K562 (cell line): Measurements from ENCODE around the gene TGM5. TPM values are rescaled to one million over a fixed set of nuclear protein-coding genes. Genes with fewer than 3 reads are reported as not detected.

Source experiments
- ATAC-seq: fragments of 200-7000 bp; cut with Tn5 transposase; 3 replicates; pipeline ENCODE4 v1.9.1; 2020; ENCODE audit warnings: moderate library complexity
- BruUV-seq: library from RNA; stranded (reverse); fragments of 400-500 nt; replicated peaks from 2 replicates; lab custom pipeline; 2021; lab: Mats Ljungman, UMichigan
- CTCF ChIA-PET: fragments of 300-600 bp; formaldehyde crosslinking; extraction: SDS; loops from one replicate; lab custom pipeline; 2021; ENCODE audit warnings: low intra/inter-chr PET ratio; lab: Yijun Ruan, JAX
- POLR2A ChIA-PET: fragments of 300-600, 350-650 bp; sonication (Branson Sonifier 250); formaldehyde crosslinking; extraction: SDS; loops from one replicate; lab custom pipeline; 2021; ENCODE audit warnings: antibody characterized with exemption, inconsistent platforms; lab: Yijun Ruan, JAX
- DNase-seq, 4 experiments: peaks; one replicate each; pipeline versions ENCODE4 v3.0.0 to v3.0.0-alpha.2; 2011 to 2018; ENCODE audit warnings: low spot score in 3 of 4, mixed read lengths in 3 of 4; ENCODE audit errors: extremely low read depth in 1 of 4
- FAIRE-seq: peaks from 2 replicates; lab custom pipeline; 2011; peaks lifted over from hg19 to GRCh38; lab: Jason Lieb, UNC
- H2AFZ ChIP-seq: 2 replicates; pipeline ENCODE4 v1.6.0; 2011; ENCODE audit warnings: low read depth, low read length, control low read depth, inconsistent platforms
- H3K27ac ChIP-seq: fragments of 200-600 bp; 3 replicates; pipeline ENCODE4 v1.8.0; 2011; ENCODE audit warnings: low read depth, mild to moderate bottlenecking, control low read depth, inconsistent platforms, low read length, moderate library complexity, mixed read lengths; ENCODE audit errors: extremely low read depth
- H3K27me3 ChIP-seq, 2 experiments: fragments of 300-600 bp in 1 of 2; 2 replicates in 1 of 2; 3 replicates in 1 of 2; pipeline versions ENCODE4 v1.6.0 to v1.8.0; 2011; ENCODE audit warnings: inconsistent platforms in 2 of 2, low read length in 2 of 2, mild to moderate bottlenecking in 1 of 2, mixed read lengths in 1 of 2, moderate library complexity in 1 of 2; ENCODE audit not compliant: control insufficient read depth in 2 of 2, insufficient read depth in 2 of 2
- H3K36me3 ChIP-seq: fragments of 300-600 bp; 3 replicates; pipeline ENCODE4 v1.8.0; 2011; ENCODE audit warnings: mild to moderate bottlenecking, low read length, inconsistent platforms; ENCODE audit not compliant: control insufficient read depth, insufficient read depth
- H3K4me1 ChIP-seq, 2 experiments: fragments of 200-600 bp in 1 of 2; replicated peaks in 1 of 2; 2 replicates in 1 of 2; 3 replicates in 1 of 2; pipeline versions ENCODE4 v1.5.1 to v1.8.0; 2011; ENCODE audit warnings: inconsistent platforms in 2 of 2, low read length in 2 of 2, mild to moderate bottlenecking in 1 of 2, mixed read lengths in 1 of 2, moderate library complexity in 1 of 2; ENCODE audit not compliant: control insufficient read depth in 2 of 2, insufficient read depth in 2 of 2
- H3K4me2 ChIP-seq: 2 replicates; pipeline ENCODE4 v1.6.1; 2011; ENCODE audit warnings: low read length, control low read depth, inconsistent platforms, mixed read lengths; ENCODE audit not compliant: insufficient read depth
- H3K4me3 ChIP-seq: fragments of 200-600 bp; sonication (generic), shearing (Covaris generic); 2 replicates; pipeline ENCODE4 v1.5.1; 2016; ENCODE audit warnings: control low read depth, inconsistent platforms
- H3K79me2 ChIP-seq: fragments of 200-600 bp; 3 replicates; pipeline ENCODE4 v1.8.0; 2011; ENCODE audit warnings: low read length, inconsistent platforms; ENCODE audit not compliant: control insufficient read depth, insufficient read depth
- H3K9ac ChIP-seq, 2 experiments: 2 replicates each; pipeline versions ENCODE4 v1.6.0 to v1.6.1; 2011; ENCODE audit warnings: low read depth in 2 of 2, low read length in 2 of 2, control low read depth in 1 of 2, inconsistent platforms in 1 of 2, mild to moderate bottlenecking in 1 of 2, mixed read lengths in 1 of 2; ENCODE audit not compliant: insufficient read depth in 1 of 2
- H3K9me1 ChIP-seq: one replicate; pipeline ENCODE4 v1.6.0; 2011; ENCODE audit warnings: inconsistent platforms, mild to moderate bottlenecking, low read length, moderate library complexity; ENCODE audit not compliant: control insufficient read depth, insufficient read depth
- H3K9me3 ChIP-seq: replicated peaks from 2 replicates; pipeline ENCODE4 v1.5.1; 2011; ENCODE audit warnings: low read depth, low read length, inconsistent platforms; ENCODE audit not compliant: control insufficient read depth, insufficient read depth
- H4K20me1 ChIP-seq: replicated peaks from 2 replicates; pipeline ENCODE4 v1.6.1; 2011; ENCODE audit warnings: low read length, inconsistent platforms, mixed read lengths; ENCODE audit not compliant: control insufficient read depth, insufficient read depth
- KAT2B ChIP-seq: IDR thresholded peaks from one replicate; pipeline ENCODE4 v1.6.1; 2012; ENCODE audit warnings: low read depth, mild to moderate bottlenecking, control low read depth, inconsistent platforms, low read length, moderate library complexity
- POLR2A ChIP-seq: fragments of 450-650 bp; conservative IDR thresholded peaks from 2 replicates; pipeline ENCODE4 v1.6.1; 2016
- PREB ChIP-seq: sonication (generic); formaldehyde crosslinking; IDR thresholded peaks from 2 replicates; pipeline ENCODE4 v1.8.1; 2023; ENCODE audit warnings: mild to moderate bottlenecking, missing genetic modification reagents
- RUNX1 ChIP-seq: sonication (generic); IDR thresholded peaks from 2 replicates; pipeline ENCODE4 v1.6.1; 2016; ENCODE audit warnings: antibody characterized with exemption, low read depth
- SREBF1 ChIP-seq: fragments of 150-350 bp; IDR thresholded peaks from 2 replicates; pipeline ENCODE4 v1.6.1; 2014; ENCODE audit warnings: antibody characterized with exemption, low read depth, low read length, borderline replicate concordance
- TSC22D4 ChIP-seq: fragments of 450-650 bp; IDR thresholded peaks from 2 replicates; pipeline ENCODE4 v1.6.1; 2016; ENCODE audit warnings: missing genetic modification characterization, missing biosample characterization, control low read depth
- ZEB2 ChIP-seq: fragments of 450-650 bp; IDR thresholded peaks from 2 replicates; pipeline ENCODE4 v1.6.1; 2016
- ZNF124 ChIP-seq: sonication (generic); formaldehyde crosslinking; IDR thresholded peaks from 2 replicates; pipeline ENCODE4 v1.8.1; 2022; ENCODE audit warnings: missing genetic modification reagents
- ZNF253 ChIP-seq: fragments of 250-450 bp; sonication (Bioruptor Pico); conservative IDR thresholded peaks from 2 replicates; pipeline ENCODE4 v1.6.1; 2021; ENCODE audit warnings: mild to moderate bottlenecking
- ZNF395 ChIP-seq: fragments of 200-800 bp; sonication (Bioruptor generic); IDR thresholded peaks from 2 replicates; pipeline ENCODE4 v1.6.1; 2017; ENCODE audit warnings: missing genetic modification characterization, missing compliant biosample characterization
- ZNF696 ChIP-seq: fragments of 250-450 bp; sonication (Bioruptor Pico); conservative IDR thresholded peaks from 2 replicates; pipeline ENCODE4 v1.4.0; 2020; ENCODE audit warnings: mild to moderate bottlenecking, moderate library complexity
- WGBS: fragments of 100-300 bp; shearing (Covaris generic); methylation state at CpG from one replicate; pipeline ENCODE4 v1.1.6; 2016; ENCODE audit warnings: low coverage, mixed read lengths; ENCODE audit not compliant: insufficient coverage; ENCODE audit errors: missing lambda C conversion rate; 5-methylcytosine and 5-hydroxymethylcytosine counted together
- in situ Hi-C: fragments of 300-500 bp; cut with MboI; formaldehyde crosslinking; loops from 4 replicates; pipeline ENCODE4 v1.15.0; 2018; ENCODE audit warnings: inconsistent platforms, mixed read lengths
- intact Hi-C: fragments of 100-400 bp; cut with micrococcal nuclease; formaldehyde crosslinking; loops from 2 replicates; pipeline ENCODE4 v1.14.2; 2022
- polyA plus RNA-seq, 8 experiments: library from polyadenylated mRNA; depleted of rRNA in 4 of 8; stranded (reverse) in 5 of 8; unstranded in 3 of 8; fragments of >200 nt; fragmentation: Nextera tagmentation in 2 of 8; fragmentation: Illumina TruSeq in 1 of 8; extraction: Ambion mirVana in 2 of 8; extraction: Trizol in 1 of 8; gene quantifications; 2 replicates each; pipeline versions ENCODE4 v1.2.1 to v1.2.3, GENCODE V29; 2011 to 2014; ENCODE audit warnings: inconsistent platforms in 1 of 8, missing spikeins in 1 of 8
- total RNA-seq, 7 experiments: library from RNA; depleted of rRNA in 6 of 7; stranded (reverse); fragments of >200 nt in 6 of 7; fragmentation: Illumina TruSeq in 2 of 7; extraction: Trizol in 2 of 7; gene quantifications; 2 replicates each; pipeline versions ENCODE4 v1.2.1 to v1.2.3, GENCODE V29; 2011 to 2021; ENCODE audit warnings: low replicate concordance in 1 of 7
- TF ChIP-seq, protein P1 (sequence below): IDR thresholded peaks from 2 replicates; pipeline ENCODE4 v1.6.1; 2014; ENCODE audit warnings: antibody characterized with exemption

The TGM5 gene
- total and polyA plus RNA-seq, 9 of the 15 experiments (the other 6 are each of a cell fraction or from before 2014, with no cell fraction given): 0.03 to 0.10 (median 0.07) TPM; not detected in 6

DNA sequence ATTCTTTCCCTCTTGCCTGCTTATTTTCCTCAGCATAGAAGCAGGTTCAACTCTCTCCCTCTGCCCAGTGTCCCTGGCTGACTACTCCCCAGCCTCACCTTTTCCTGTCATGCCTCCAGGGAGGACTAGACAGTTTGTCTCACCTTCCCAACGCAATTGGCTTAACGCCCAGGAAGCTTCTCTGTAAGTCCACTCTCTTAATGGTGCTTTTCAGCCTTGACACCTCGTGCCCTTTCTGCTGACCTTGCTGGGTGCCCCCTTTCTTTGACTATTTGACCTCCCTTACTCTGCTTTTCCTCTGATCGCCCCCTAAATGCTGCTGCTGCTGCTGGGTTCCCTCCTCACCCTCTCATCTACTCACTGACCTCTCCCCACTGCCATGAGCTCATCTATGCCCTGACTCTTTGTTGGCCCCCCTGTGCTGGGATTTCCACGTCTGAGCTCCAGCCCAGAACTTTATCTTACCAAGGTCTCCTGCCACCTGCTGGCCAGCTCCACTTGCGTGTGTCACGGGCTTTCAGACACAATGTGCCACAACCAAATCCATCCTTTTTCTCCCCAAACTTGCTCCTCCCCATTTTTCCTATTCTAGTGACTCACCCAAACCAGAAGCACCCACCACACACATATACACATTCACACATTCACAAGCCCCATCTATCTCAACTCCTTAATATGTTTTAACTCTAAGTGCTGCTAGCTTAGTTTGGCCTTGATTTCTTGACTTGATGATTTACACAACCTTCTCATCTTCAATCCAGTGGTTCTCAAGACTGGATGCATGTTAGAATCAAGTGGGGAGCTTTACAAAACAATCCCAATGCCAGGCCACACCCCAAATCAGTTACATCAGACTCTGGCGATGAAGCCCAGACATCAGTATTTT lies 62.5 kb downstream of the TGM5 start (continued):
- no peak for TF ChIP-seq TSC22D4 (tag)

DNA sequence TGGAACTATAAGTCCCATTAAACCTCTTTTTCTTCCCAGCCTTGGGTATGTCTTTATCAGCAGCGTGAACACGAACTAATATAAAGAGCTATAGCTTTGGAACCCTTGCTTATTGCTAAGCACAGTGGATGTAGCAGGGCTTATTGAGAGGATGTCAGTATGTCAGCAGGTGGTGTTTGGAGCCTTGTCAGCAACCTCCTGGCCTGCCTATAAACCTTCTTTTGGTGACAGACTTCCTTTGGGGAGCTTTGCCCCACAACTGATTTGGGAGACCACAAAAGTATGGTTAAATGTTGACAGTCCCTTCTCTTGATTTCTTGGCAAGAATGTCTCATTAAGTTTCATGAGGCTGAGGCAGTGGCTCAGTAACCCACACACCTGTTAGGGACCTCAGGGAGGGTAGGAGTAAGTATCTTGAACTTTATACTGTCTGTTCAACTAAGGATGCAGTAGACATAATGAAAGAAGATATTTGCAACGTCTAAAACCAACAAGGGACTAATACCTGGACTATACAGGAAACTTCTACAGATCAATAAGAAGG lies 66.7 kb downstream of the TGM5 start:
- Histone ChIP-seq H4K20me1 (no peaks in the 10 kb centered on the region), H3K79me2 (no peaks in the 10 kb centered on the region), H3K27ac (no peak overlapping the region), H3K4me3 (no peak overlapping the region), H3K4me1 (no peaks in the 10 kb centered on the region), H3K36me3 (peaks cover 17% of the 10 kb centered on the region; the same call in 2 of the 3 replicates), H3K9me3 (peaks cover 2% of the 10 kb centered on the region; the same call in 1 of the 2 replicates), H2AFZ (no peak overlapping the region), H3K4me2 (no peak overlapping the region), H3K27me3 (no peaks in the 10 kb centered on the region), H3K9ac (no peak overlapping the region), H3K9me1 (no peaks in the 10 kb centered on the region)
- intact Hi-C loops (no loop called here), in situ Hi-C loops (loop anchor here (5.0 kb wide), 1 partner anchor 488 kb away; no protein-coding TSS in a partner anchor)
- no TSS peak for BruUV-seq
- TF ChIP-seq ZEB2: no peak
- TF ChIP-seq, protein P1, sequence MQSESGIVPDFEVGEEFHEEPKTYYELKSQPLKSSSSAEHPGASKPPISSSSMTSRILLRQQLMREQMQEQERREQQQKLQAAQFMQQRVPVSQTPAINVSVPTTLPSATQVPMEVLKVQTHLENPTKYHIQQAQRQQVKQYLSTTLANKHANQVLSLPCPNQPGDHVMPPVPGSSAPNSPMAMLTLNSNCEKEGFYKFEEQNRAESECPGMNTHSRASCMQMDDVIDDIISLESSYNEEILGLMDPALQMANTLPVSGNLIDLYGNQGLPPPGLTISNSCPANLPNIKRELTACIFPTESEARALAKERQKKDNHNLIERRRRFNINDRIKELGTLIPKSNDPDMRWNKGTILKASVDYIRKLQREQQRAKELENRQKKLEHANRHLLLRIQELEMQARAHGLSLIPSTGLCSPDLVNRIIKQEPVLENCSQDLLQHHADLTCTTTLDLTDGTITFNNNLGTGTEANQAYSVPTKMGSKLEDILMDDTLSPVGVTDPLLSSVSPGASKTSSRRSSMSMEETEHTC: no peak
- TF ChIP-seq ZNF395 (CRISPR knock-in tag): no peak
- TF ChIP-seq PREB: no peak
- no peak for TF ChIP-seq ZNF253 (CRISPR knock-in tag)
- no peak for TF ChIP-seq ZNF696 (CRISPR knock-in tag)
- no peak for TF ChIP-seq POLR2A
- TF ChIP-seq RUNX1: no peak
- no peak for TF ChIP-seq KAT2B
- no peak for TF ChIP-seq SREBF1
- no peak for TF ChIP-seq ZNF124 (CRISPR knock-in tag)
- 12% methylated on average over 3 of the region's 3 CpGs for WGBS
- ChIA-PET CTCF (interaction anchor here (0.6 kb wide), 1 partner anchor 98 kb away, joined by 3 read pairs; no protein-coding TSS in a partner anchor), POLR2A (interaction anchor here (0.6 to 1.2 kb wide), 5 partner anchors 10 to 465 kb away, joined by 3 to 4 read pairs (median 3); no protein-coding TSS in a partner anchor)
- DNase-seq: no peak
- no peak for FAIRE-seq
- ATAC-seq: no peak
